ENCODE results near the gene LRP1. TPM values are rescaled to one million over a fixed set of nuclear protein-coding genes. Genes with fewer than 3 reads are reported as not detected.

LRP1 gene
- total RNA-seq, 1 donor from 2014 or later, result 369 TPM

- FAIRE-seq (no peak), DNase-seq (ENCODE audit: low read depth) (no peak)
- Histone ChIP-seq H3K27me3 (ENCODE audit: insufficient read depth, low read length) (no peaks in the 10 kb centered on the region), H2AFZ (ENCODE audit: low read depth, low read length) (no peak overlapping the region), H3K36me3 (ENCODE audit: insufficient read depth, low read length) (peaks cover 8% of the 10 kb centered on the region), H3K9ac (ENCODE audit: low read length) (no peak overlapping the region), H3K4me2 (ENCODE audit: low read length) (no peak overlapping the region), H3K4me3 (ENCODE audit: insufficient read depth, low read depth, low read length) (no peak overlapping the region), H4K20me1 (ENCODE audit: insufficient read depth, low read length) (peaks cover 71% of the 10 kb centered on the region), H3K79me2 (ENCODE audit: insufficient read depth, low read length) (no peaks in the 10 kb centered on the region), H3K4me1 (ENCODE audit: insufficient read depth, low read length) (no peaks in the 10 kb centered on the region), H3K9me3 (ENCODE audit: insufficient read depth, low read depth, low read length) (no peaks in the 10 kb centered on the region), H3K27ac (ENCODE audit: low read depth, low read length) (no peak overlapping the region)
- peaks cover 7% of the 10 kb centered on the region for H3K4me1 Mint-ChIP-seq (ENCODE audit: low read depth, unreplicated experiment)
- H3K4me3 Mint-ChIP-seq (ENCODE audit: unreplicated experiment), result no peak overlapping the region
- H3K36me3 Mint-ChIP-seq (ENCODE audit: low read depth, unreplicated experiment), result peaks cover 27% of the 10 kb centered on the region
- no peaks in the 10 kb centered on the region for H3K9me3 Mint-ChIP-seq (ENCODE audit: unreplicated experiment)
- H3K27ac Mint-ChIP-seq (ENCODE audit: unreplicated experiment), result no peak overlapping the region
- TF ChIP-seq, protein P1, sequence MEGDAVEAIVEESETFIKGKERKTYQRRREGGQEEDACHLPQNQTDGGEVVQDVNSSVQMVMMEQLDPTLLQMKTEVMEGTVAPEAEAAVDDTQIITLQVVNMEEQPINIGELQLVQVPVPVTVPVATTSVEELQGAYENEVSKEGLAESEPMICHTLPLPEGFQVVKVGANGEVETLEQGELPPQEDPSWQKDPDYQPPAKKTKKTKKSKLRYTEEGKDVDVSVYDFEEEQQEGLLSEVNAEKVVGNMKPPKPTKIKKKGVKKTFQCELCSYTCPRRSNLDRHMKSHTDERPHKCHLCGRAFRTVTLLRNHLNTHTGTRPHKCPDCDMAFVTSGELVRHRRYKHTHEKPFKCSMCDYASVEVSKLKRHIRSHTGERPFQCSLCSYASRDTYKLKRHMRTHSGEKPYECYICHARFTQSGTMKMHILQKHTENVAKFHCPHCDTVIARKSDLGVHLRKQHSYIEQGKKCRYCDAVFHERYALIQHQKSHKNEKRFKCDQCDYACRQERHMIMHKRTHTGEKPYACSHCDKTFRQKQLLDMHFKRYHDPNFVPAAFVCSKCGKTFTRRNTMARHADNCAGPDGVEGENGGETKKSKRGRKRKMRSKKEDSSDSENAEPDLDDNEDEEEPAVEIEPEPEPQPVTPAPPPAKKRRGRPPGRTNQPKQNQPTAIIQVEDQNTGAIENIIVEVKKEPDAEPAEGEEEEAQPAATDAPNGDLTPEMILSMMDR (IDR thresholded peaks at IDR 0.05; ENCODE audit: insufficient read depth, low read depth, low read length), result no peak
- TF ChIP-seq EZH2 (IDR thresholded peaks at IDR 0.05; ENCODE audit: insufficient read depth, low read length), result no peak
- H3K27me3 Mint-ChIP-seq (ENCODE audit: low read depth, unreplicated experiment), result no peaks in the 10 kb centered on the region
Observed at GRCh38 chr12:57208631-57209282, 80.5 kb downstream of the LRP1 start.

- H3K36me3 Mint-ChIP-seq (ENCODE audit: low read depth, unreplicated experiment), result peaks cover 27% of the 10 kb centered on the region
- TF ChIP-seq EZH2 (IDR thresholded peaks at IDR 0.05; ENCODE audit: insufficient read depth, low read length), result no peak
- TF ChIP-seq, protein P1 (IDR thresholded peaks at IDR 0.05; ENCODE audit: insufficient read depth, low read depth, low read length), result no peak
- no peaks in the 10 kb centered on the region for H3K9me3 Mint-ChIP-seq (ENCODE audit: unreplicated experiment)
- H2AFZ ChIP-seq (ENCODE audit: low read depth, low read length), result no peak overlapping the region
- H3K4me1 ChIP-seq (ENCODE audit: insufficient read depth, low read length), result peaks cover 3% of the 10 kb centered on the region
- no peak overlapping the region for H3K27ac ChIP-seq (ENCODE audit: low read depth, low read length)
- no peak overlapping the region for H3K4me3 Mint-ChIP-seq (ENCODE audit: unreplicated experiment)
- H3K79me2 ChIP-seq (ENCODE audit: insufficient read depth, low read length), result no peaks in the 10 kb centered on the region
- peaks cover 7% of the 10 kb centered on the region for H3K36me3 ChIP-seq (ENCODE audit: insufficient read depth, low read length)
- H3K27ac Mint-ChIP-seq (ENCODE audit: unreplicated experiment), result no peak overlapping the region
- no peak overlapping the region for H3K4me3 ChIP-seq (ENCODE audit: insufficient read depth, low read depth, low read length)
- H3K27me3 Mint-ChIP-seq (ENCODE audit: low read depth, unreplicated experiment), result no peaks in the 10 kb centered on the region
- H3K9ac ChIP-seq (ENCODE audit: low read length), result no peak overlapping the region
- peaks cover 17% of the 10 kb centered on the region for H3K4me1 Mint-ChIP-seq (ENCODE audit: low read depth, unreplicated experiment)
- FAIRE-seq (no peak), DNase-seq (ENCODE audit: low read depth) (no peak)
- H4K20me1 ChIP-seq (ENCODE audit: insufficient read depth, low read length), result peaks cover 75% of the 10 kb centered on the region
- no peaks in the 10 kb centered on the region for H3K9me3 ChIP-seq (ENCODE audit: insufficient read depth, low read depth, low read length)
- peaks cover 4% of the 10 kb centered on the region for H3K27me3 ChIP-seq (ENCODE audit: insufficient read depth, low read length)
- no peak overlapping the region for H3K4me2 ChIP-seq (ENCODE audit: low read length)
Observed at GRCh38 chr12:57209916-57210315, 81.6 kb downstream of the LRP1 start.

GRCh38 chr12:57210461-57210860, 82.2 kb downstream of the LRP1 start:
- Mint-ChIP-seq H3K36me3 (ENCODE audit: low read depth, unreplicated experiment) (peaks cover 27% of the 10 kb centered on the region), H3K4me3 (ENCODE audit: unreplicated experiment) (no peak overlapping the region), H3K27ac (ENCODE audit: unreplicated experiment) (no peak overlapping the region), H3K4me1 (ENCODE audit: low read depth, unreplicated experiment) (peaks cover 22% of the 10 kb centered on the region), H3K9me3 (ENCODE audit: unreplicated experiment) (no peaks in the 10 kb centered on the region), H3K27me3 (ENCODE audit: low read depth, unreplicated experiment) (peaks cover 2% of the 10 kb centered on the region)
- no peak overlapping the region for H3K27ac ChIP-seq (ENCODE audit: low read depth, low read length)
- H3K9me3 ChIP-seq (ENCODE audit: insufficient read depth, low read depth, low read length), result no peaks in the 10 kb centered on the region
- H3K27me3 ChIP-seq (ENCODE audit: insufficient read depth, low read length), result peaks cover 9% of the 10 kb centered on the region
- no peak overlapping the region for H3K9ac ChIP-seq (ENCODE audit: low read length)
- H3K79me2 ChIP-seq (ENCODE audit: insufficient read depth, low read length), result no peaks in the 10 kb centered on the region
- no peak for FAIRE-seq
- DNase-seq (ENCODE audit: low read depth), result no peak
- no peak overlapping the region for H3K4me3 ChIP-seq (ENCODE audit: insufficient read depth, low read depth, low read length)
- H3K4me1 ChIP-seq (ENCODE audit: insufficient read depth, low read length), result peaks cover 3% of the 10 kb centered on the region
- TF ChIP-seq, protein P1 (IDR thresholded peaks at IDR 0.05; ENCODE audit: insufficient read depth, low read depth, low read length), result no peak
- no peak for TF ChIP-seq EZH2 (IDR thresholded peaks at IDR 0.05; ENCODE audit: insufficient read depth, low read length)
- H2AFZ ChIP-seq (ENCODE audit: low read depth, low read length), result no peak overlapping the region
- H4K20me1 ChIP-seq (ENCODE audit: insufficient read depth, low read length), result peaks cover 81% of the 10 kb centered on the region
- H3K36me3 ChIP-seq (ENCODE audit: insufficient read depth, low read length), result peaks cover 7% of the 10 kb centered on the region
- no peak overlapping the region for H3K4me2 ChIP-seq (ENCODE audit: low read length)

Data from astrocyte (in vitro differentiated cells and primary cell).